GM21786 (cell line): ENCODE results near the gene CDKN1A.

Experiments
- ATAC-seq: cut with Tn5 transposase; IDR thresholded peaks from one replicate; pipeline ENCODE4 v1.9.1; 2021; ENCODE audit not compliant: unreplicated experiment

The CDKN1A gene

DNA sequence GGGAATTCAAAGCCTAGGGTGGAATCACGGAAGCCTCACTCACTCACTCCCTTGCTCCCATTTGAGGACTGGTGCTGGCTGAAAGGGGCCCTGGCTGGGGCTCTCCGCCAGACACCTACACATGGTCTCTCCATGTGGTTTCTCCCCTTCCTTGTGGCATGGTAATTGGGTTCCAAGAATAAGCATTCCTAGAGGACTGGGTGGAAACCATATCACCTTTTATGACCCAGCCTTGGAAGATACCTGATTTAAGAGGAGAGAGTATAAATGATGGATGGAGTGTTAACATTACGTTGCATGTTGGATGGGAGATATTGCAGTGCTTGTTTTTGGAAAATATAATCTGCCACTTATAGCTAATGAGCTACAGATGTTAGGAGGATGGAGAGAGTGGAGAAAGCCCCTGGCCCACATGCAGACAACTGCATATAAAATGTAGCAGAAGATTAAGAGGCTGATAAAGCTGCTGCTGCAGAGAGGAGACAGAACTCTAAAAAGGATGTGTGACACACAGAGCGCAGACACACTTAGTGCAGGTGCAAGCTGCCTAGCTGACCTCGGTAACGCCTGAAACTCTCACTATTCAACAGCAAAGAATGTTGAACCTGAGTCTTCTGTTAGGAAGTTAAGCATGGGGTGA lies 23.3 kb upstream of the CDKN1A start:
- no peak for ATAC-seq

DNA sequence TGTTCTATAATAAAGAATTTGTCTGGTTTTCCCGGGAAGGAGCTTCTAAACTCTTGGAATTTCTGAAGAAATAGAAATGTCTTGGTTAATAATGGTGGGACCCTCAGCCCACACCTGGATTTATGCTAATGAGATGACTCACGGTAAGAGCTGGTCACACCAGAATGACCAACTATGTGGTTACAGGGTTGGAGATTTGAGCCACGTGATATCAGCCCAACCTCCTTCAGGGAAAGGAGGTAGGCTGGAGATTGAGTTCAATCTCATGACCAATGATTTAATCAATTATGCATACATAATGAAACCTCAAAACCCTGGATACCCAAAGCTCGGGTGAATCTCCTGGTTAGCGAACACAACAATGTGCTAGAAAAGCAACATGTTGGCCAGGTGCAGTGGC lies 22.1 kb upstream of the CDKN1A start:
- ATAC-seq, result no peak

DNA sequence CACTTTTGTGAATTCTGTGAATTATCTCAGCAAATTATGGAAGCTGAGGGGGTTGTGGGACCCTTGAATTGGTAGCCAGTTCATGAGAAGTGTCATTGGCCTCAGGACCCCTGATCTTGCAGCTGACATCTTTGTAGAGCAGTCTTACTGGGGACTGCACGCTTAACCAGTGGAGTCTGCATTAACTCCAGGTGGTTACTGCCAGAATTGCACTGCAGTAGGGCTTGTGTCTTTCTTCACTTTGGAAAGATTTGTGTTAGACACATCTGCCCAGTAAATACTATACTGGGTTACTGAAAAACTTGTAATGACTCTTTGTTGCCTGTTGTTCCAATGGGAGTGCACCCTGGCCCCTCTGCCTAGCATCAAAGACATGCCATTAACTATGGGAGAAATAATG lies 21.2 kb upstream of the CDKN1A start:
- ATAC-seq, result no peak

DNA sequence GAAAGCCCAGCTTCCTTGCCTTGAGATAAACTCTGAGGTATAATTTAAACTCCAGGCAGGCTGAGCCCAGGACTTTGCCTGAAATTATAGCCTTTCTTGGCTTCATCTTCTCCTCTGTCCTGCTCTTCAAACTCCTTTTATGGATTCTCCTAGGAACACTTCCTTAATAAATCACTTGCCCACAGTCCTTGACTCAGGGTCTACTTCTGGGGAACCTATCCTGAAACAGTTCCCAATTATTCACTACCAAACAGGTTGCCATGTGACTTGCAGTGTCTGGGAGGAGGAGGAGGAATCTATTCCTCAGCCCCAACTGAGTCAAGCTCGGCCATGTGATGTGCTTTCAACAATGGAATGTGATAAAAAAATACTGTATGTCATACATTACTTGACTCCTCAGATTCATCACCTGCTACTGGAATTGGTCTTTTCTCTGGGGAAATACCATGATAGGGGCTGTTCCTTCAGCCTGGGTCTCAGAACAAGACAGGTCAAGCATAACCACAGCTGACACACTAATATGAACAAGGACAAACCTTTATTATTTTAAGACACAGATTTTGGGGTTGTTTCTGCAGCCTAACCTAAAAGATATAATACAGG lies 20.5 kb upstream of the CDKN1A start:
- ATAC-seq, result no peak

DNA sequence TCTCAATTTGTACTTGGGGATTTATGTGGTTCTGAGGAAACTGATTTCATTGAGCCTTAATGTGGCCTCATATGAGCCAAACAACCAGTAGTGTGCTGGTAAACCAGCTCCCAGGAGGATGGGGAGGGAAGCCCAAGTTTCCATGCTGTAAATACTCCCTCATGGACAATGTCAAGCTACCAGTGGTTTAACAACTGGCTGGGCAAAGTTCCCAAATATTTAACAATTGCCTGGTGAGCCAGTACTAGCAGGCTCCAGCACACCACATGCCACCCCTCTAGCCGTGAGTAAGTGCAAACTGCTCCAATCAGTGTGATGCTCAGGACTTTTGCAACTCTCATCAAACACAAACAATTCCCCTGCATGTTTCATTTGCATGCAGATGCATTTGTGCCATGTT lies 19.2 kb upstream of the CDKN1A start:
- ATAC-seq, result no peak

DNA sequence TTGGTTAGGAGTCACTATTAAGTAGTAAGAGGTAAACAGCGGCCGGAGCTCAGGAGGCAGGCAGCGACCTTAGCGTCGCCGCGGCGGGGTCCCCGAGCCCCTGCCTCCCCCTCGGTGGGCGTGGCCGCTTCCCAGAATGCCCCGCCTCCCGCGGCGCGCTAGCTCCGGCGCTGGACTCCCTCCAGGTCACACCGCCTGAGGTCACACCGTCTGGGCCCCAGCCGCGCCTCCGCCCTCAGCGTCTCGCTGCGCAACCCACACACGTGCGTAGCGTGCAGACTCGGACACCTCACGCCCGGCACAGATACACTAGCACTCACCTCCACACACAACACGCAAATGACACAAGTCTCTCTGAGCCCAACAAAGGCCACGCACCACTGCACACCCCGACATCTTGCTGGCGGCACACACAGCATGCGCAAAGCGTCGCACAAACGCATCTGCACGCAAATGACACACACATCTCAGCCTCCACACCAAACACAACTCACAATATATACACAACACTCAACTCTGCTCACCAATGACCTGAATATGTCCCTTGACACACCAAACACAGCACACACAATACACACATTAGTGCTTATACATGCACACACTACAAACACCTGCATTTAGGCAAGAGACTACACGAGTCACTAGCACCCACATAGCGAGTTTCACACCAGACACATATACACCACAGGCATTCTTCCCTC lies 17.6 kb upstream of the CDKN1A start:
- no peak for ATAC-seq

DNA sequence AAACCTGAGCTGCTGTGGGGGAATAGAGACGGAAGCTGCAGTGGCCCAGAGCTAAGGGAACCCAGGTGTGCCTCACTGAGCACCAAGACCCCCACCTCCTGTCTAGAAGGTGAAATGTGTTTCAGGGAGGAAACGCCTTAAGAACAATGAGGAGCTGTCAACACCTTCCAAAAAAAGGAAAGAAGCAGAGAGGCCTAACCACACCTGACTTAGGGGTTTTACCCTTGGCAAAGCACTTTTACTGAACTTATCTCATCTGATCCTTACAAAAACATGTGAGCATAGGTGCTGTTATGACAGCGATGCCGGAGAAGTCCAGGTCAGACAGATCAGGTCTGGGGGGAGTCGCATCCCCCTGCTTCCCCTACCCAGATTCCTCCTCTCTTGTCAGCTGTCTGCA lies 16.1 kb upstream of the CDKN1A start:
- no peak for ATAC-seq

DNA sequence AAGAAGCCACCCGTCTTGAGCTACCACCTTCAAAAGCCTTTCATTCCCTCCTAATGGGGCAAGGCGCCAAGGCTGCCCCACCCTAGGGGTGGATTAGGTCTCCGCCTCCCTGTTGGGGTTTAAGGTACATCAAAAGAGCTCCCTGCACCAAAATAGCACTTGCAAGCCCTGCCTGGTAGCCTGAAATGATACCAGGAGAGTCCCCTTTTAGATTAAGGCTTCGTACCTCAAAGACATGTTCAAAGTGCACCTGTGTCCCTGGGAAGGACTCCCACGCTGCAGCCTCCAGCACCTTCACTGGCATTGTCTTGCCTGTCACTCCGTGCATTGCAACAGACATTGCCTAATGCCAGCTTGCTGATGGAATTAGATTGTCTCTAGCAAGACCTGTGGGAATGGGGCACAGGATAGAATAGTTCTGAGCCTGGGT lies 15.7 kb upstream of the CDKN1A start:
- ATAC-seq, result no peak

DNA sequence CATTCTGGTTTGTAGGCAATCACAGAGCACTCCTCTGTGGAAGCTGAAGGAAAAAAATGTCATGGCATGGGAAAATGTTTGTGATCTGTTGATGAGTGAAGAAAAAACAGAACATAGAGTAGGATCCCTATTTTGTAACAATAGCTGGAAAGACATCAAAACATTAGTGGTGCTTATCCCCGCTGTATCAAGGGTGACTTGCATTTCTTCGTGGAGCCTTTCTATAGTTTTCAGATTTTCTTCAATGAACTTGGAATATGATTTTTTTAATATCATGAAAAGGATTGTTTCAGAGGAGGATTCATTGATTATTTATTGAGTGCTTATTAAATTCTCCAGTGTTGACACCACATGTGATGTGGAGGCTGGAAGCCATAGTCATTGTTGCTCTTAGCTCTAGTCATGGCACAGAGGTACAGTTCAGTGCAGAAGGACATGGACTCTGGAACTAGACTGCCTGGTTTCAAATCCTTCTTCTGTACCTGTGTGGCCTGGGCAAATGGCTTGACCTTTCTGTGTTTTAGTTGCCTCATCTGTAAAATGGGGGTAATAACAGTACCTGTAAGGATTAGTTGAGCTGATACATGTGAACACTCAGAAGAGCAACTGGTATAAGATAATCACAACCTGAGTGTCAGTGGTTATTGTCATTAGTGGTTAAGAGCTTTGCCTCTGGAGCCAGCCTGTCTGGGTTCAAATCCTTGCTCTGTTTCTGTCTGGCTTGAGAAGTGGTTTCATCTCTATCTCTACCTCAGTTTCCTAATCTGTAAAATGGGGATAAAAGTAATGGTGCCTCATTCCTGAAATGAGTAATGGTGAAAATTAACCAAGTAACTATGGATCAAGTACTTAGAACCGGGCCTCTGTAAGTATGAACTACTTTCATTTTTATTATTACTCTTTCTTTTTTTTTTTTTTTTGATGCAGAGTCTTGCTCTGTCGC lies 14.7 kb upstream of the CDKN1A start:
- no peak for ATAC-seq

DNA sequence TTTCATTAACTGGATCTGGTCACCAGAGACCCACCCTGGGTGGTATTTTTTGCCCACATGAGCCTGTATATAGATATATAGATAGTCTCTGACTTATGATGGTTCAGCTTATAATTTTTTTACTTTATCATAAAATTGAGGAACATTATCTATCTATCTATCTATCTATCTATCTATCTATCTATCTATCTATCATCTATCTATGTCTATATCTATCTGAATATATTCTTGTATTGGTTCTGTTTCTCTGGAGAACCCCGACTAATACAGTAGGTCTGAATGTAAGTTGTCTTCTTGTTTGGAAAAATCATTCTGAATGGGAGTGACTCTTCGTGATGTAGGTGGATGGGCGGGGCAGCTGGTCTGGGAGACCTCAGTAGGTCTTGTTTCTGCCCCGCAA lies 13.3 kb upstream of the CDKN1A start:
- ATAC-seq, result no peak

DNA sequence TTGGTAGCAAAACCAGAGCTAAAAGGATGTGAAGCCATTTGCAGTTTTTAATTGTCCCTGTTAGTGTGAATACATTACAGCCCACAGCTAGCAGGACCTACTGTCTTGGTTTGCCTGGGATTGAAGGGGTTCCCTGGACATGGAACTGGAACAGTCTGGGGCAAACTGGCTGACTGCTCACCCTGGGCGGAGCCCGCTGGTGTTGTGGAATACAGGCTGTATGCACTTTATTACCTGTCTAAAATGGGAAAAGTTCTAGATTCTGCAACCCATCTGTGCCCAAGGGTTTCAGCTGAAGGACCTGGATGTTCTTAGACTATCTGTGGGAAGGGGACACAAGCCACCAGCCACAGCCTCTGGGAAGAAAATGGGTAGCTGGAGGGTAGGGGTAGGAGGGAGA lies 12.2 kb upstream of the CDKN1A start:
- ATAC-seq, result no peak

DNA sequence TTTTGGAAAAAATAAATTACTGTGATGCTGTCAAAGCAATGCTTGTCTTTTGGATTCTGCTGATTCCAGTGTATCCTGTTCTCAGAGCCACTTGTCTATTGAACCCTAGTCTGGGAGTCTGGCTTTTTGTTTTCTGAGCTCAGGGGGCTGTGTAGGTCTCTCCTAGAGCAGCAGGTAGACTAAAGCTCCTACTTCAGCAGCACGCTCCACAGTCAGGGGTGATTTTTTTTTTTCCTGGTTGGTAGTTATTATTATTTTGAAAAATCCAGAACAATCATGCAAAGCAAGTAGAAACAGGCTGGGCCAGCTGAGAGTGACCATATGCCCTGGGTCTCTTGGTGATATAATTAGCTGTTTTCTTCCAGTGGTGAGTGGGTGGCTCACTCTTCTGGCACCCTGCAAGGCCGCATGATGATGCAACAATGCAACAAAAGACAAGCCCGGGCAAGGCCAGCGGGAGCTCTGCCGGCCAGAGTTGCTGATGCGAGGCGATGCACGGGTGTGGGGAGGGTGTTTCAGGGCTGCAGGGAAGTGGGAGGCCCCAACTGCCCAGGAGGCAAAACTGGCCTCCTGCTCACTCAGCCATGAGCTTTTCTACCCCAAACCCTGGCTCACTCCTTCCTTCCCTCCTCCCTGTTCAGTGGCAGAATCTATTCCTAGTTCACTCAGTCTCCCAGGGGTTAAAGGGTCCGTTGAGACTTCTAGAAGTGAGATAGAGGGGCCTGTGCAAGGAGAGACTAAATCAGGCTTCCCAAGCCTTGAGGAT lies 11.5 kb upstream of the CDKN1A start:
- ATAC-seq, result peak; percentile 76

DNA sequence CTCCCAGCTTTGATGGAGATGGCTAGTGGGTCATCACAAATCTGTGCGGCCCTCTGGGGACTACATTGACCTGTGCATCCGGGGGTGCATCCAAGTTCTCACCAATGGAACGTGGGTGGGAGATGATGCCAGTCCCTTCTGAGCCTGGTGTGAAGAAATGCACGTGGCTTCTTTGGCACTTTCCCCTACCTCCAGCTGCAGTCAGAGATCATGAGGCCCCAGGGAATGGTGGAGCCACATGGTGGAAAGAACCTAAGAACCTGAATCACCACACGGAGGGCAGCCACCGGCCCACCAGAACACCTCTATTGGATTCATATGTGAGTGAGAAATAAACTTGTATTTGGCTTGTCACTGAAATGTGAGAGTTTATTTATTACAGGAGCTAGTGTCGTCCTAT lies 9.9 kb upstream of the CDKN1A start:
- ATAC-seq, result no peak

DNA sequence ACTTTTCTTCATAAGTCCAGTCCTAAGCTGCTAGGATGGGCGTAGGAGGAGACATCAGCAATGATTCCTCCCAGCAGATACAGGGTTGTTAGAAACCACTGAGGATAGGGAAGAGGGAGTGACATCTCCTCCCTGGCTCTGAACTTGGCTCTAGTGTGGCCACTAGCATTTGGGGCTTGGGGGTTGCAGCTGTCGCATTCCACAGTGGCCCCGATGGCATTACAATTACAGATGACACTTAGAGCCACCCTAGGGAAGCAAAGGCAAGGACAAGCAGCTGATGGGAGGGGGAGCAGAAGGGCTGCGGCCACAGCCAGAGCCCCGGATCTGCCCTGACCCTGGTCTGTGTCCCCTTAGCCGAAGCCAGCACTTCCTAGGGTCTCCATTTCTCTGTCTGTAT lies 9.5 kb upstream of the CDKN1A start:
- no peak for ATAC-seq

DNA sequence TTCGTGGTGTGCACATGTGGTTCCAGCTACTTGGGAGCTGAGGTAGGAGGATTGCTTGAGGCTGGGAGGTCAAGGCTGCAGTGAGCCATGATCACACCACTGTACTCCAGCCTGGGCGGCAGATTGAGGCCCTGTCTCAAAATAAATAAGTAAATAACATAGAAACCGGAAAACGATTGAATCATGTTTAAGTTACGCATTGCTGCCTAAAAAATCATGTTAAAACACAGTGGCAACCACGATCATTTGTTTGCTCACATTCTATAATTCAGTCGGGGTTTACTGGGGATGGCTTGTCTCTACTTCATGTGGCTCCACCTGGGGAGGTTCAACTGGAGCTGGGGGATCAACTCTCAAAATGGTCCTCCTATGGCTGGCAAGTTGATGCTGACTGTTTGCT lies 8.2 kb upstream of the CDKN1A start:
- ATAC-seq, result no peak

DNA sequence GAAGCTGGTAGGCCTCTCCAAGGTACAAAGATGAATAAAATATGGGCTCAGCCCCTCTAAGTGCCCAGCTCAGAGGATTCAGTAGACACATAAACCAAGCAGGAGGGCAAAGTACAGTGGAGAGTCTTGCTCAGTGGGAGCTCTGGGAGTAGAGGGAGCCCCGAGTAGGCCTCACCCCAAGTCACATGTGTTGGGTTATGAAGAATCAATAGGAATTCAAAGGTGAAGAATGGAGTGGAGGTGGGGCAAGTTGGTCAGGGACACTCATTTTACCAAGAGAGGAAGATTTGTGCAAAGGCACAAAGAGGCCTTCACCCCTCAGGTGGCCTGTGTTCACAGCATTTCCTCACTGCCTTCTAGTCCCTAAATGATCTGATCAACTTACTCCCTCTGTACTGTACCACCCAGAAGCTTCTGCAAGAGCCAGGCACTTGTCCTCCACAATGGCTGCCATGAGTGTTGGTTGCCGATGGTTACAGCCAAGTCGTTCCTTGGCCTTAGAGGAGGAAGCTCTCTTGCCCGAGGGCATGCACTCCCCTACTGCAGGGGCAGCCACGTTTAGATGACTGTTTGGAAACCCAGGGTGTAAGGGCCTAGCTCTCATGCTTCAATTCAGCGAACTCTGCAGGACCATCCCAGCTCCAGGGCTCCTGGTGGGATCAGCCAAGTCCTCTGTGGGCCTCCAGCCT lies 6.7 kb upstream of the CDKN1A start:
- no peak for ATAC-seq

DNA sequence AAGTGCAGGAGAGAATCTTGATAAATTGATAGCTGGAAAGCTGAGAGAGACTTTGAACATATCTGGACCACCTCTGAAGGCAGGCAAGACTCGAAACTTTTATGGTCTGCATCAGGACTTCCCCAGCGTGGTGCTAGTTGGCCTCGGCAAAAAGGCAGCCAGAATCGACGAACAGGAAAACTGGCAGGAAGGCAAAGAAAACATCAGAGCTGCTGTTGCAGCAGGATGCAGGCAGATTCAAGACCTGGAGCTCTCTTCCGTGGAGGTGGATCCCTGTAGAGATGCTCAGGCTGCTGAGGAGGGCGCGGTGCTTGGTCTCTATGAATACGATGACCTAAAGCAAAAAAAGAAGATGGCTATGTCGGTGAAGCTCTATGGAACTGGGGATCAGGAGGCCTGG lies 4.6 kb upstream of the CDKN1A start:
- ATAC-seq, result no peak

DNA sequence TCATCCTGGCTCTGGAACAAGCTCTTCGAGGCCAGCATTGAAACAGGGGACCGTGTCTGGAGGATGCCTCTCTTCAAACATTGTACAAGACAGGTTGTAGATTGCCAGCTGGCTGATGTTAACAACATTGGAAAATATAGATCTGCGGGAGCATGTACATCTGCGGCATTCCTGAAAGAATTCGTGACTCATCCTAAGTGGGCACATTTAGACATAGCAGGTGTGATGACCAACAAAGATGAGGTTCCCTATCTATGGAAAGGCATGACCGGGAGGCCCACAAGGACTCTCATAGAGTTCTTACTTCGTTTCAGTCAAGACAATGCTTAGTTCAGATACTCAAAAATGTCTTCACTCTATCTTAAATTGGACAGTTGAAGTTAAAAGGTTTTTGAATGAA lies 3.6 kb upstream of the CDKN1A start:
- ATAC-seq, result no peak

DNA sequence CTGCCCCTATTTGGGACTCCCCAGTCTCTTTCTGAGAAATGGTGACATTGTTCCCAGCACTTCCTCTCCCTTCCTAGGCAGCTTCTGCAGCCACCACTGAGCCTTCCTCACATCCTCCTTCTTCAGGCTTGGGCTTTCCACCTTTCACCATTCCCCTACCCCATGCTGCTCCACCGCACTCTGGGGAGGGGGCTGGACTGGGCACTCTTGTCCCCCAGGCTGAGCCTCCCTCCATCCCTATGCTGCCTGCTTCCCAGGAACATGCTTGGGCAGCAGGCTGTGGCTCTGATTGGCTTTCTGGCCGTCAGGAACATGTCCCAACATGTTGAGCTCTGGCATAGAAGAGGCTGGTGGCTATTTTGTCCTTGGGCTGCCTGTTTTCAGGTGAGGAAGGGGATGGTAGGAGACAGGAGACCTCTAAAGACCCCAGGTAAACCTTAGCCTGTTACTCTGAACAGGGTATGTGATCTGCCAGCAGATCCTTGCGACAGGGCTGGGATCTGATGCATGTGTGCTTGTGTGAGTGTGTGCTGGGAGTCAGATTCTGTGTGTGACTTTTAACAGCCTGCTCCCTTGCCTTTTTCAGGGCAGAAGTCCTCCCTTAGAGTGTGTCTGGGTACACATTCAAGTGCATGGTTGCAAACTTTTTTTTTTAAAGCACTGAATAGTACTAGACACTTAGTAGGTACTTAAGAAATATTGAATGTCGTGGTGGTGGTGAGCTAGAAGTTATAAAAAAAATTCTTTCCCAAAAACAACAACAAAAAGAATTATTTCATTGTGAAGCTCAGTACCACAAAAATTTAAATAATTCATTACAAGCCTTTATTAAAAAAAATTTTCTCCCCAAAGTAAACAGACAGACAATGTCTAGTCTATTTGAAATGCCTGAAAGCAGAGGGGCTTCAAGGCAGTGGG lies 2.1 kb upstream of the CDKN1A start:
- no peak for ATAC-seq
